Right atrium auricular region (tissue), 2 donors: ENCODE results near the gene KATNB1. TPM values are rescaled to one million over a fixed set of nuclear protein-coding genes. Genes with fewer than 3 reads are reported as not detected.

Experiments
- DNase-seq: peaks from one replicate; pipeline ENCODE4 v3.0.0-alpha.2; 2019; ENCODE audit warnings: low spot score
- H3K27ac ChIP-seq, 2 donors: fragments of 200-600 bp; sonication (generic); 1 replicate in 1 of 2; 2 replicates in 1 of 2; pipeline ENCODE4 v1.5.1; 2016 to 2019
- H3K27me3 ChIP-seq, 2 donors: fragments of 200-600 bp; sonication (generic); one replicate each; pipeline versions ENCODE4 v1.5.1 to v1.6.0; 2017 to 2019
- H3K36me3 ChIP-seq: fragments of 200-600 bp; sonication (generic); one replicate; pipeline ENCODE4 v1.5.1; 2016
- H3K4me1 ChIP-seq, 2 donors: fragments of 200-600 bp; sonication (generic); one replicate each; pipeline versions ENCODE4 v1.5.1 to v1.6.0; 2017 to 2019
- H3K4me3 ChIP-seq, 2 donors: fragments of 200-600 bp; sonication (generic); 1 replicate in 1 of 2; 2 replicates in 1 of 2; pipeline ENCODE4 v1.5.1; 2017 to 2019; ENCODE audit warnings: mild to moderate bottlenecking in 1 of 2, moderate library complexity in 1 of 2
- H3K9me3 ChIP-seq, 2 donors: fragments of 200-600 bp; sonication (generic); one replicate each; pipeline ENCODE4 v1.5.1; 2019
- total RNA-seq, 2 donors: library from RNA; depleted of rRNA; stranded (reverse); fragments of >200 nt; gene quantifications; one replicate each; pipeline ENCODE4 v1.1.0, GENCODE V29; 2016
- TF ChIP-seq, protein P1 (sequence below), 2 donors: fragments of 200-600 bp; sonication (generic); IDR thresholded peaks; one replicate each; pipeline ENCODE4 v1.5.1; 2019; ENCODE audit warnings: antibody characterized with exemption in 2 of 2

Gene KATNB1
- total RNA-seq, 2 donors from 2014 or later: 11.7 TPM

DNA sequence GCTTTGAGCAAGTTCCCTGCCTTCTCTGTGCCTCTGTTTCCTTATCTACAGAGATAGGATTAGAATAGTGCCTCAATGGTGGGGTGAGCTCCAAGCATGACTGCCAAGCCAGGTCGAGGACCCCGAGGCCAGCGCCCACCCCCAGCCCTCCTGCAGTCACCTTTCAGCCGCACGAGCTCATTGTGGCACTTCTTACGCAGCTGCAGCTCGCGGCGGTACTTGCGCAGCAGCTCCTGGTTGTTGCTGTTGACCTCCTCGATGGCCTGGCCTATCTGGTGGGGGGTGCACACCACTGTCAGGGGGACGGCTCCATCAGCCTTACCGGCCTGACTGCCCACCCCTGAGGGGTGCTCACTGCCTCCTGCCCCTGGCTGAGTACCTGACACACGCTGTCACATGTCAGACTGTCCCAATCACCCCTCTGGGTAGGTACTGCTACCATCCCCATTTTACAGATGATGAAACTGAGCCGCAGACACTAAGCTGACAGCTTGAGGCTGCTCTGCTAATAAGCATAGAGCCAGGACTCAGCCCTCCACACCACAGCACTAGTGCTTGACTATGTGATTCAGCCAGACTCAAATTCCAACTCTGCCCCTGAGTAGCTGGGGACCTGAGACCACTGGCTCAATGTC, 31.3 kb downstream of the KATNB1 start:
- DNase-seq: no peak
- H3K4me1 ChIP-seq: no peaks in the 10 kb centered on the region
- no peak overlapping the region for H3K27ac ChIP-seq
- TF ChIP-seq, protein P1, sequence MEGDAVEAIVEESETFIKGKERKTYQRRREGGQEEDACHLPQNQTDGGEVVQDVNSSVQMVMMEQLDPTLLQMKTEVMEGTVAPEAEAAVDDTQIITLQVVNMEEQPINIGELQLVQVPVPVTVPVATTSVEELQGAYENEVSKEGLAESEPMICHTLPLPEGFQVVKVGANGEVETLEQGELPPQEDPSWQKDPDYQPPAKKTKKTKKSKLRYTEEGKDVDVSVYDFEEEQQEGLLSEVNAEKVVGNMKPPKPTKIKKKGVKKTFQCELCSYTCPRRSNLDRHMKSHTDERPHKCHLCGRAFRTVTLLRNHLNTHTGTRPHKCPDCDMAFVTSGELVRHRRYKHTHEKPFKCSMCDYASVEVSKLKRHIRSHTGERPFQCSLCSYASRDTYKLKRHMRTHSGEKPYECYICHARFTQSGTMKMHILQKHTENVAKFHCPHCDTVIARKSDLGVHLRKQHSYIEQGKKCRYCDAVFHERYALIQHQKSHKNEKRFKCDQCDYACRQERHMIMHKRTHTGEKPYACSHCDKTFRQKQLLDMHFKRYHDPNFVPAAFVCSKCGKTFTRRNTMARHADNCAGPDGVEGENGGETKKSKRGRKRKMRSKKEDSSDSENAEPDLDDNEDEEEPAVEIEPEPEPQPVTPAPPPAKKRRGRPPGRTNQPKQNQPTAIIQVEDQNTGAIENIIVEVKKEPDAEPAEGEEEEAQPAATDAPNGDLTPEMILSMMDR (IDR thresholded peaks at IDR 0.05): no peak
- H3K9me3 ChIP-seq: no peaks in the 10 kb centered on the region
- H3K27me3 ChIP-seq: no peaks in the 10 kb centered on the region
- no peak overlapping the region for H3K4me3 ChIP-seq
- H3K36me3 ChIP-seq: peaks cover 77% of the 10 kb centered on the region

DNA sequence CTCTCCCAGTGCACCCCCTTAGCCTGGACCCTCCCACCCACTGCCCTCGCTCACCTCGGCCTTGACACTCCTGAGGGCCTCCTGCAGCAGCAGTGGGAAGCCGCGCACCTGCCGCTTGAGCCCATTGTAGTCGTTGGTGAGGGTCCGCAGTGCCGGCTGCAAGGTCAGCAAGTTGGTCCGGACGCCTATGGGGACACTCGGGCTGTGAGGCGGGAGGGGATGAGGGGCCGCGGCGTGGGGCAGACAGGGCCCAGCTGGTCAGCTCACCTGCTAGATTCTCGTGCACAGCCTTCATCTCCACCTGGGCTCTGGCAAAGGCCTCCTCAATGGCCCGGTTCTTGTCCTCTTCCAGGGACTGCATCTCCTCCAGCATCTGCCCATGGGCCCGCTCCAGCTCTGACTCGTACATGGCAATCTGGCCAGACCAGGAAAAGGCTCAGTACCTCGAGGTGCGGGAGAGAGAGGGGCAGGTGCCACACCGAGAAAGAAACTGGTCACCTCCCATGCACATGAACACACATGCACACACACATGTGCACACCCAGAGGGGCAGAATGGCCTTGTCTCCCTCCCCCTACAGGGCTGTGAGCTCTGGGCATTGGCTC, 34.1 kb downstream of the KATNB1 start:
- no peaks in the 10 kb centered on the region for H3K9me3 ChIP-seq
- H3K36me3 ChIP-seq: peaks cover 63% of the 10 kb centered on the region
- H3K4me3 ChIP-seq: no peak overlapping the region
- no peak for DNase-seq
- H3K27me3 ChIP-seq: no peaks in the 10 kb centered on the region
- TF ChIP-seq, protein P1 (IDR thresholded peaks at IDR 0.05): no peak
- H3K4me1 ChIP-seq: no peaks in the 10 kb centered on the region
- no peak overlapping the region for H3K27ac ChIP-seq

DNA sequence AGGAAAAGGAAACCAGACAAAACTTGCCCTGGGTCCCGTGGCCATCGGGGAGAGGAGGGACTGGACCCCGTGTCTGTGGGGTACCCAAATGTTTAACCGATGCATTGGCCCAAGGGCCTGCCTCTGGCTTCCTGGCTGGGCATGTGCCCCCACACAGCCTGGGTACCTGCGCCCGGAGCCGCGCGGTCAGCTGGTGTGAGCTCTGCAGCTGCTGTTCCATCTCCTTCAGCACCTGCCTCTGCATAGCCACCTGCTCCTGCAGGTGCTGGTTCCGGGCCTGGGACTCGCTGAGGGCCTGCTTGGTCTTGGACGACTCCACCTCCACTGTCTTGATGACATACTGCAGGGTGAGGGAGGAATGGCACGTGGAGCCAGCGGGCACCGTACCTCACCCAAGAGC, 34.8 kb downstream of the KATNB1 start:
- Histone ChIP-seq H3K27me3 (no peaks in the 10 kb centered on the region), H3K4me3 (no peak overlapping the region), H3K36me3 (peaks cover 66% of the 10 kb centered on the region), H3K9me3 (no peaks in the 10 kb centered on the region), H3K27ac (no peak overlapping the region), H3K4me1 (no peaks in the 10 kb centered on the region)
- no peak for DNase-seq
- TF ChIP-seq, protein P1 (IDR thresholded peaks at IDR 0.05): no peak

DNA sequence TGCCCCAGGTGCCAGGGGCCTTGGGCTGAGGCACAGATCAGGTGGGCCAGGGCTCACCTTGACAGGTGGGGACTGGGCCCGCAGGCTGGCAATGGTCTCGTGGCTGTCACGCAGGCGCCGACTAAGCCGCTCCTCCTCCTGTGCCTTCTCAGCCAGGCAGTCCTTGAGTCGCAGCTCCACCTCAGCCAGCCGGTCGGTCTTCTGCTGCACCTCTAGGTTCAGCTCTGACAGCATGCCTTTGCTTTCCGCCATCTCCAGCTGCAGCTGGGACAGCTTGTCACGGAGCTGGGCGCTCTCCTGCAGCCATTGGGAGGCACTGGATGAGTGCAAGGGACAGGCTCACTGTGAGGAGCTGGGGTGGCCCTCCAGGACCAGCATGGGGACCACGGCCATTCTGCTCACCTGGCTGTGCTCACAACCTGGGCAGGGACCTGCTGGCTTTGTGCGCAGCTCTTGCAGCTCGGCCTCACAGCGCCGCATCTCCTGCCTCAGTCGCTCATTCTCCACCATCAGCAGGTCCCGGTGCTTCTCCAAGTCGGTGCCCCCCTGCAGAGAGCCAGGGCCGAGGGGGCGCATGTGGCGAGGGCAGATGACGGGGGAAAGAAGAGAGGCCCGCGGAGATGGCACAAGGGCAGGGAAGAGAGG, 35.7 kb downstream of the KATNB1 start:
- H3K36me3 ChIP-seq: peaks cover 66% of the 10 kb centered on the region

DNA sequence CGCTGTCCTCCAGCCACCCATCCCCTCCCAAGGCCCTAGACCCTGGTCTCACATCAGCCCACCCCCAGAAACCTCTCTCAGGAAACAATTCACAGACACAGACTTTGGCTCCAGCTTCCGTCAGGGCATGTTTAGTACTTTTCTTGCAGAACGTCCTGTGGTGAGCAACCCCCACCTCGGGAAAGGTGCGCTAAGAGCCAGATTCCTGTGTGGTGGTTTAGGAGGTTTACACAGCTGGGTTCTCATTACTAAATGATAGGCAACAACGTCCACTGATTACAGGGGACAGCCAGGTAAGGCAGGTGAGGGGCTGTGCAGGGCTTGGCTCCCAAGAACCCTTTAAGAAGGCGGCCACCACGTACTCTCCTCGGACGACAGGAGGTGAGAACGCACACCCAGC, 37.4 kb downstream of the KATNB1 start:
- Histone ChIP-seq H3K36me3 (peaks cover 54% of the 10 kb centered on the region), H3K27ac (no peak overlapping the region), H3K27me3 (no peaks in the 10 kb centered on the region), H3K4me1 (no peaks in the 10 kb centered on the region), H3K4me3 (no peak overlapping the region), H3K9me3 (no peaks in the 10 kb centered on the region)
- no peak for DNase-seq
- TF ChIP-seq, protein P1 (IDR thresholded peaks at IDR 0.05): no peak

More for the DNA sequence above, 35.7 kb downstream of the KATNB1 start:
- no peaks in the 10 kb centered on the region for H3K27me3 ChIP-seq
- H3K4me3 ChIP-seq: no peak overlapping the region
- TF ChIP-seq, protein P1 (IDR thresholded peaks at IDR 0.05): no peak
- H3K27ac ChIP-seq: no peak overlapping the region
- no peaks in the 10 kb centered on the region for H3K9me3 ChIP-seq
- no peak for DNase-seq
- no peaks in the 10 kb centered on the region for H3K4me1 ChIP-seq
